Esophagus (tissue), 2 donors: ENCODE measurements around the gene CNMD. TPM values are rescaled to one million over a fixed set of nuclear protein-coding genes. Genes with fewer than 3 reads are reported as not detected.
"Not testable (repeated sequence)": the region's sequence is repeated elsewhere in the genome, so short reads cannot be mapped to it uniquely, and the experiment has no call there.

ENCODE experiments used
- H3K27ac ChIP-seq, 2 donors: one replicate each; pipeline ENCODE4 v1.5.1; 2013; ENCODE audit warnings: low read depth in 2 of 2, mild to moderate bottlenecking in 2 of 2, inconsistent platforms in 1 of 2, low read length in 1 of 2, moderate library complexity in 1 of 2
- H3K27me3 ChIP-seq, 2 donors: one replicate each; pipeline ENCODE4 v1.6.1; 2013; ENCODE audit warnings: low read length in 2 of 2, control low read depth in 1 of 2, mild to moderate bottlenecking in 1 of 2; ENCODE audit not compliant: insufficient read depth in 2 of 2, control insufficient read depth in 1 of 2
- H3K36me3 ChIP-seq, 2 donors: one replicate each; pipeline ENCODE4 v1.6.1; 2013; ENCODE audit warnings: low read length in 1 of 2; ENCODE audit not compliant: control insufficient read depth in 2 of 2, insufficient read depth in 2 of 2
- H3K4me1 ChIP-seq, 2 donors: one replicate each; pipeline ENCODE4 v1.6.1; 2013; ENCODE audit warnings: low read length in 1 of 2; ENCODE audit not compliant: control insufficient read depth in 2 of 2, insufficient read depth in 2 of 2
- H3K4me3 ChIP-seq, 2 donors: one replicate each; pipeline ENCODE4 v1.5.1; 2013; ENCODE audit warnings: low read length in 2 of 2, mild to moderate bottlenecking in 2 of 2, low read depth in 1 of 2, moderate library complexity in 1 of 2
- H3K9me3 ChIP-seq, 2 donors: one replicate each; pipeline ENCODE4 v1.6.1; 2013; ENCODE audit warnings: mild to moderate bottlenecking in 2 of 2, low read depth in 1 of 2, low read length in 1 of 2, moderate library complexity in 1 of 2; ENCODE audit not compliant: control insufficient read depth in 2 of 2, insufficient read depth in 1 of 2
- WGBS, 2 donors: extraction: QIAGEN DNeasy Blood & Tissue Kit; methylation state at CpG; one replicate each; pipeline ENCODE4 v1.1.7; 2013; 5-methylcytosine and 5-hydroxymethylcytosine counted together
- polyA plus RNA-seq, 2 donors: library from polyadenylated mRNA; stranded (reverse); fragments of 200-250 nt; gene quantifications; one replicate each; pipeline ENCODE4 v1.2.3, GENCODE V29; 2013
- donor health status: healthy with polysubstance abuse.
- donor health status: Bipolar disorder and iron deficiency.

Gene CNMD
- polyA plus RNA-seq, 2 donors, result not detected

GRCh38 chr13:52707375-52707774 is 32.2 kb downstream of the CNMD start:
- Histone ChIP-seq H3K27me3 (no peaks in the 10 kb centered on the region), H3K36me3 (no peaks in the 10 kb centered on the region), H3K4me3 (no peak overlapping the region), H3K9me3 (no peaks in the 10 kb centered on the region), H3K27ac (no peak overlapping the region), H3K4me1 (no peaks in the 10 kb centered on the region)
- WGBS, 2 donors, result 45 to 64% methylated on average over 1 of the region's 1 CpG

GRCh38 chr13:52706081-52706480 is 33.5 kb downstream of the CNMD start:
- H3K4me3 ChIP-seq, result no peak overlapping the region
- no peaks in the 10 kb centered on the region for H3K4me1 ChIP-seq
- no peaks in the 10 kb centered on the region for H3K36me3 ChIP-seq
- no peaks in the 10 kb centered on the region for H3K27me3 ChIP-seq
- H3K9me3 ChIP-seq, result no peaks in the 10 kb centered on the region
- H3K27ac ChIP-seq, result no peak overlapping the region
- WGBS, 2 donors, result 68 to 71% methylated on average over 3 of the region's 3 CpGs

GRCh38 chr13:52703482-52703881 is 36.1 kb downstream of the CNMD start:
- Histone ChIP-seq H3K9me3 (no peaks in the 10 kb centered on the region), H3K27ac (no peak overlapping the region), H3K36me3 (no peaks in the 10 kb centered on the region), H3K27me3 (no peaks in the 10 kb centered on the region), H3K4me1 (no peaks in the 10 kb centered on the region), H3K4me3 (no peak overlapping the region)
- WGBS, 2 donors, result 66 to 70% methylated on average over 6 of the region's 6 CpGs

GRCh38 chr13:52701728-52702465 is 37.7 kb downstream of the CNMD start:
- 69 to 73% methylated on average over 6 of the region's 6 CpGs for WGBS, 2 donors

GRCh38 chr13:52696566-52696965 is 43.1 kb downstream of the CNMD start:
- WGBS, 2 donors, result 94 to 98% methylated on average over 5 of the region's 5 CpGs
- no peaks in the 10 kb centered on the region for H3K36me3 ChIP-seq
- no peak overlapping the region for H3K27ac ChIP-seq
- H3K4me3 ChIP-seq, result no peak overlapping the region
- H3K9me3 ChIP-seq, result no peaks in the 10 kb centered on the region
- H3K4me1 ChIP-seq, result no peaks in the 10 kb centered on the region
- no peaks in the 10 kb centered on the region for H3K27me3 ChIP-seq

More at GRCh38 chr13:52701728-52702465, 37.7 kb downstream of the CNMD start:
- no peaks in the 10 kb centered on the region for H3K9me3 ChIP-seq
- no peak overlapping the region for H3K27ac ChIP-seq
- H3K4me3 ChIP-seq, result no peak overlapping the region
- H3K27me3 ChIP-seq, result no peaks in the 10 kb centered on the region
- H3K36me3 ChIP-seq, result no peaks in the 10 kb centered on the region
- H3K4me1 ChIP-seq, result no peaks in the 10 kb centered on the region

- WGBS, 2 donors, result 83 to 85% methylated on average over 3 of the region's 3 CpGs
- Histone ChIP-seq H3K27me3 (no peaks in the 10 kb centered on the region), H3K9me3 (no peaks in the 10 kb centered on the region), H3K27ac (no peak overlapping the region), H3K4me3 (no peak overlapping the region), H3K36me3 (no peaks in the 10 kb centered on the region), H3K4me1 (no peaks in the 10 kb centered on the region)
Measured at GRCh38 chr13:52695856-52696255, 43.8 kb downstream of the CNMD start.

GRCh38 chr13:52686376-52686775 is 53.2 kb downstream of the CNMD start:
- Histone ChIP-seq H3K27ac (no peak overlapping the region), H3K4me1 (no peaks in the 10 kb centered on the region), H3K9me3 (no peaks in the 10 kb centered on the region), H3K27me3 (no peaks in the 10 kb centered on the region), H3K4me3 (no peak overlapping the region), H3K36me3 (peaks cover 3 to 4% of the 10 kb centered on the region in 2 donors)
- 91 to 95% methylated on average over 4 of the region's 4 CpGs for WGBS, 2 donors

- not testable (repeated sequence) for H3K4me3 ChIP-seq, H3K4me1 ChIP-seq, H3K27ac ChIP-seq, H3K36me3 ChIP-seq, H3K9me3 ChIP-seq, H3K27me3 ChIP-seq
- 96 to 98% methylated on average over 9 of the region's 9 CpGs for WGBS, 2 donors
Measured at GRCh38 chr13:52685806-52686205, 53.8 kb downstream of the CNMD start.

- no peaks in the 10 kb centered on the region for H3K4me1 ChIP-seq
- H3K4me3 ChIP-seq, result no peak overlapping the region
- H3K27ac ChIP-seq, result no peak overlapping the region
- peaks cover 2 to 3% of the 10 kb centered on the region in 2 donors for H3K36me3 ChIP-seq
- H3K27me3 ChIP-seq, result no peaks in the 10 kb centered on the region
- H3K9me3 ChIP-seq, result no peaks in the 10 kb centered on the region
- 89 to 99% methylated on average over 1 of the region's 1 CpG for WGBS, 2 donors
Measured at GRCh38 chr13:52677823-52678222, 61.8 kb downstream of the CNMD start.

GRCh38 chr13:52673465-52673864 is 66.2 kb downstream of the CNMD start:
- no peaks in the 10 kb centered on the region for H3K27me3 ChIP-seq
- H3K9me3 ChIP-seq, result no peaks in the 10 kb centered on the region
- 95 to 97% methylated on average over 1 of the region's 1 CpG for WGBS, 2 donors
- H3K4me1 ChIP-seq, result no peaks in the 10 kb centered on the region
- H3K27ac ChIP-seq, result no peak overlapping the region
- H3K4me3 ChIP-seq, result no peak overlapping the region
- no peaks in the 10 kb centered on the region for H3K36me3 ChIP-seq
